ENCODE results near the gene FREM2. TPM values are rescaled to one million over a fixed set of nuclear protein-coding genes. Genes with fewer than 3 reads are reported as not detected.

Gene FREM2
- total and polyA plus RNA-seq, 9 of the 15 experiments (the other 6 are each of a cell fraction or from before 2014, with no cell fraction given), result under 0.01 to 0.02 TPM; not detected in 7

DNA sequence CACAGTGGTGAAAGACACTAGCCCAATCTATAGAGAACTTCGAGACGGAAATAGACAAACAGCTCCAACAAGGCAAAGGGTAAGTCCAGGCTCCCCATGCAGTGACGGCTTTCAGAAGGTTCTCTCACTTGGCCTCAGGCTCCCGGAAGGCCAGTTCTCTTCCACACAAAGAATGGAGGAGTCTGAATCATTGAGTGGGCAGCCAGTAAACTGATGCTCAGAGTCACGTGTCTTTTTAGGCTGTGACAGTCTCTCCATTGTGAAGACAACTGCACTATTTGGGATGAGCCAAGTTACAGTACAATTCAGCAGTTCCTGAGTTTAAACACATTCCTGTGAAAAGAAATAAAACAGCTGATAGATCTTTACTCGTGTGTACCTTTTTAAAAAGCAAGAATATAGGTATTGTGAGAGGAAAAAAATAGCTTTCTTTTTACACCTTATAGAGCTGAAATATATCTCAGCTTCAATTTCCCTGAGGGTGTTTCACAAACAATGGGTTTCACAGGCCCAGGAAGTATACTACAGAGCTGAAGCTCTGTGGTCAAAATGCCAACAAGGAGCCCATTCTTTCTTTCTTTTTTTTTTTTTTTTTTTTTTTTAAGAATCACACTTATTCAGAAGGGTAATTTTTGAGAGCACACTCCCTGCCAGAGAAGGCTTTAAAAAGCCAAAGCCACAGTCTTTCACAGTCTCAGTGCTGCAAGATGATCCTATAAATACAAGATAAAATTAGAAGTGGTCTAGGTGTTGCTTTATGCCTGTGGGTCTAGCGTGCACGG is 135.1 kb downstream of the FREM2 start (continued):
- TF ChIP-seq, protein P1, sequence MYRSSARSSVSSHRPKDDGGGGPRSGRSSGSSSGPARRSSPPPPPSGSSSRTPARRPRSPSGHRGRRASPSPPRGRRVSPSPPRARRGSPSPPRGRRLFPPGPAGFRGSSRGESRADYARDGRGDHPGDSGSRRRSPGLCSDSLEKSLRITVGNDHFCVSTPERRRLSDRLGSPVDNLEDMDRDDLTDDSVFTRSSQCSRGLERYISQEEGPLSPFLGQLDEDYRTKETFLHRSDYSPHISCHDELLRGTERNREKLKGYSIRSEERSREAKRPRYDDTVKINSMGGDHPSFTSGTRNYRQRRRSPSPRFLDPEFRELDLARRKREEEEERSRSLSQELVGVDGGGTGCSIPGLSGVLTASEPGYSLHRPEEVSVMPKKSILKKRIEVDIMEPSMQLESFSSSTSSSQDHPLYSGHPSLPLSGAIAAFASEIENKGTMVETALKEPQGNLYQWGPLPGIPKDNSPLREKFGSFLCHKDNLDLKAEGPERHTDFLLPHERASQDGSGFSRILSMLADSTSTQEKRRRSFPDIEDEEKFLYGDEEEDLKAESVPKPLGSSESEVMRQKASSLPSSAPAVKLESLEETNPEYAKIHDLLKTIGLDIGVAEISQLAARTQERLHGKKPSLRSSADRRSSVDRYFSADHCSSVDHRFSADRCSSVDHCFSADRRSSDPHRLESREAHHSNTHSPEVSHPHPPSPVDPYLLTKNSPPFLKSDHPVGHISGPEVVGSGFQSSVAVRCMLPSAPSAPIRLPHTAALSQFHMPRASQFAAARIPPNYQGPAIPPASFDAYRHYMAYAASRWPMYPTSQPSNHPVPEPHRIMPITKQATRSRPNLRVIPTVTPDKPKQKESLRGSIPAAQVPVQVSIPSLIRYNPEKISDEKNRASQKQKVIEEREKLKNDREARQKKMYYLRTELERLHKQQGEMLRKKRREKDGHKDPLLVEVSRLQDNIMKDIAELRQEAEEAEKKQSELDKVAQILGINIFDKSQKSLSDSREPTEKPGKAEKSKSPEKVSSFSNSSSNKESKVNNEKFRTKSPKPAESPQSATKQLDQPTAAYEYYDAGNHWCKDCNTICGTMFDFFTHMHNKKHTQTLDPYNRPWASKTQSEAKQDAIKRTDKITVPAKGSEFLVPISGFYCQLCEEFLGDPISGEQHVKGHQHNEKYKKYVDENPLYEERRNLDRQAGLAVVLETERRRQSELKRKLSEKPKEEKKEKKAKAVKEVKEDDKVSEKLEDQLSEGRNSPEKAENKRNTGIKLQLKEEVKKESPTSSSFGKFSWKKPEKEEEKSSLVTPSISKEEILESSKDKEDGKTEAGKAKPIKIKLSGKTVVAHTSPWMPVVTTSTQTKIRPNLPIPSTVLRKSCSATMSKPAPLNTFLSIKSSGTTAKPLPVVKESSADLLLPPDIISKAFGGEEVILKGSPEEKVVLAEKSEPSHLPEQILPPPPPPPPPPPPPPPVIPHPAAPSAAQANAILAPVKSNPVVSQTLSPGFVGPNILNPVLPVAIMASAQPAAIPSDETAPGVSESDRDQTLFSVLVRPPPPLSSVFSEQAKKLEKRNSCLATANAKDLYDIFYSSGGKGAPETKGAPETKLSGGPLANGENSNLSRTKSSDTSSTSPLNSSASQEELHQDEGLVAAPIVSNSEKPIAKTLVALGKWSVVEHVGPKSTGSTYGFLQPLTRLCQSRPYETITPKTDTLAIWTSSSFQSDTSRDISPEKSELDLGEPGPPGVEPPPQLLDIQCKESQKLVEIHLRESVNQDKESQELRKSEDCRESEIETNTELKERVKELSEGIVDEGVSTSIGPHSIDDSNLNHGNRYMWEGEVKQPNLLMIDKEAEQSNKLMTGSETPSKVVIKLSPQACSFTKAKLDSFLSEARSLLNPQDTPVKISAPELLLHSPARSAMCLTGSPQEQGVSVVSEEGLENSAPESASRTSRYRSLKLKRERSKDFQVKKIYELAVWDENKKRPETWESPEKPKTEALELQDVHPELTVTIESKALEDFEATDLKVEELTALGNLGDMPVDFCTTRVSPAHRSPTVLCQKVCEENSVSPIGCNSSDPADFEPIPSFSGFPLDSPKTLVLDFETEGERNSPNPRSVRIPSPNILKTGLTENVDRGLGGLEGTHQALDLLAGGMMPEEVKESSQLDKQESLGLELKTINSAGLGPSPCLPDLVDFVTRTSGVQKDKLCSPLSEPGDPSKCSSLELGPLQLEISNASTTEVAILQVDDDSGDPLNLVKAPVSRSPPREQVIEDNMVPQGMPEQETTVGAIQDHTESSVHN (IDR thresholded peaks at IDR 0.05; ENCODE audit: borderline replicate concordance in 1 of 2, low read depth in 1 of 2), result no peak
